Measurements from ENCODE around the gene TFB1M. TPM values are rescaled to one million over a fixed set of nuclear protein-coding genes. Genes with fewer than 3 reads are reported as not detected.
"Not testable (repeated sequence)": the region's sequence is repeated elsewhere in the genome, so short reads cannot be mapped to it uniquely, and the experiment has no call there.

TFB1M gene
- total RNA-seq, 4 donors from 2014 or later, result 11.4 to 26.4 (median 13.3) TPM

DNA sequence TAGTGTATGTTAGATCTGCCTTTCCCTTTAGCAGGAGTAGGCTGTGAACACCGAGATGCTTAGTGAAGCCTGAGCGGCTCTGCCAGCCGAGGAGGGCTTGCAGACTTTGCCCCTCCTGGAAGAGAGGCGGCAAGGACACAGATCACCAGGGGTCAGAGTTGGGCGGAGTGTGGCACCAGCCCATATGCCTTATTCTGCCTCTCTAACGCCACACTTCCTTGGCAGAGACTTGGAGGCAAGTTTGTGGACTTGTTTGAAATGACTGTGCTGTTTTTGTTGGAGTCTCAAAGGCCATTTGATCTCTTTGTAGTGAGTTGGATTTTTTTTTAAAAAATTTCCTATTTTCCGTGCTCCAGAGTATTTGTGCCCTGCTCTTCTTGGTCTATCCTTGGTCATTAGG lies 95.0 kb downstream of the TFB1M start:
- H3K4me3 ChIP-seq, result no peak overlapping the region
- no peak for DNase-seq
- peaks cover 0 to 9% (median 0%) of the 10 kb centered on the region in 3 donors for H3K36me3 ChIP-seq
- H3K9me3 ChIP-seq, result no peaks in the 10 kb centered on the region
- H3K27me3 ChIP-seq, result no peaks in the 10 kb centered on the region
- TF ChIP-seq, protein P1, sequence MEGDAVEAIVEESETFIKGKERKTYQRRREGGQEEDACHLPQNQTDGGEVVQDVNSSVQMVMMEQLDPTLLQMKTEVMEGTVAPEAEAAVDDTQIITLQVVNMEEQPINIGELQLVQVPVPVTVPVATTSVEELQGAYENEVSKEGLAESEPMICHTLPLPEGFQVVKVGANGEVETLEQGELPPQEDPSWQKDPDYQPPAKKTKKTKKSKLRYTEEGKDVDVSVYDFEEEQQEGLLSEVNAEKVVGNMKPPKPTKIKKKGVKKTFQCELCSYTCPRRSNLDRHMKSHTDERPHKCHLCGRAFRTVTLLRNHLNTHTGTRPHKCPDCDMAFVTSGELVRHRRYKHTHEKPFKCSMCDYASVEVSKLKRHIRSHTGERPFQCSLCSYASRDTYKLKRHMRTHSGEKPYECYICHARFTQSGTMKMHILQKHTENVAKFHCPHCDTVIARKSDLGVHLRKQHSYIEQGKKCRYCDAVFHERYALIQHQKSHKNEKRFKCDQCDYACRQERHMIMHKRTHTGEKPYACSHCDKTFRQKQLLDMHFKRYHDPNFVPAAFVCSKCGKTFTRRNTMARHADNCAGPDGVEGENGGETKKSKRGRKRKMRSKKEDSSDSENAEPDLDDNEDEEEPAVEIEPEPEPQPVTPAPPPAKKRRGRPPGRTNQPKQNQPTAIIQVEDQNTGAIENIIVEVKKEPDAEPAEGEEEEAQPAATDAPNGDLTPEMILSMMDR (IDR thresholded peaks at IDR 0.05), result no peak
- TF ChIP-seq POLR2A (IDR thresholded peaks at IDR 0.05), result no peak
- no peaks in the 10 kb centered on the region for H3K4me1 ChIP-seq
- H3K27ac ChIP-seq, result no peak overlapping the region

DNA sequence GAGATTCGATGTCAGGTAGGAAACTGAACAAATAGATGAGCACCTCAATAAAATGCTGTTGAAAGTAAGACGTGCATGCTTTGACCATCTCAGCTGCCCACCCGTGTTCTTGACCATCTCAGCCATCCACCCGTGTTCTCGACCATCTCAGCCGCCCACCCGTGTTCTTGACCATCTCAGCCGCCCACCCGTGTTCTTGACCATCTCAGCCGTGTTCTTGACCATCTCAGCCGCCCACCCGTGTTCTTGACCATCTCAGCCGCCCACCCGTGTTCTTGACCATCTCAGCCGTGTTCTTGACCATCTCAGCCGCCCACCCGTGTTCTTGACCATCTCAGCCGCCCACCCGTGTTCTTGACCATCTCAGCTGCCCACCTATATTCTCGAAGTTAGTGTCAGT lies 95.6 kb downstream of the TFB1M start:
- not testable (repeated sequence) for H3K9me3 ChIP-seq

DNA sequence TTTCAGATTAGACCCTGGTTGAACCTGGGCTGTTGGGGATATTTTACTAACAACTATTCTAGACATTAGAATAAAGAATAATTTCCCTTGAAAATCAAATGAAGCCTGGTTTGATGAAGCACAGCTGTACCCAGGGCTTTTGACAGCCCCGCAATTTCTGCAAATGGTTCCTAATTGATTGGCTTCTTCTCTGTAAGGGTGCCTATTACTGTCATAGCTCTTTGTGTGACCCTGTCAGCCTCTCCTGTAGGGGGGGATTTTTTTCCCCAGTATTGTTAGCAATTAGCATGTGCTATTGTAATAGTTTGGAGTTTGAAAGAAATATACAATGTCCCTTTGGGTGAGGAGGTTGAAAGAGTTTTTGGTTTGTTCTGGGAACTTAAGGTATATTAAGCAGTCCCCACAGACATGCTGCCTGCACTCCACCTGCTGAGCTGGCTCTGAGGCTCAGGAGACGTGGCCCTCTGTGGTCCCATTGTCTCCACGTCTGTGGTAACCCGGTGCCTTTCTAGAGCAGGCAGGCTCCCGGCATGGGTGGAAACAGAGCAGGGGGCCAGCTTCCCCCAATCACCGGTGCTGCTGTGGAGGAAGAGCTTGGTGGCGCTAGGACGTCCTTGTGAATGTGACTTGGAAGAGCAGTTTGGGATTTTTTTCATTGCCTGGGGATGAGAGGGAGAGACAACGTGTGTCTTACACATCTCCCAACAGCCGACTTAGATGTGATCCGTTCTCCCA lies 97.8 kb downstream of the TFB1M start:
- no peak for DNase-seq
- no peaks in the 10 kb centered on the region for H3K4me1 ChIP-seq
- no peak overlapping the region for H3K4me3 ChIP-seq
- TF ChIP-seq, protein P1 (IDR thresholded peaks at IDR 0.05), result no peak
- no peak for TF ChIP-seq POLR2A (IDR thresholded peaks at IDR 0.05)
- H3K36me3 ChIP-seq, result peaks cover 0 to 17% (median 0%) of the 10 kb centered on the region in 3 donors
- no peaks in the 10 kb centered on the region for H3K9me3 ChIP-seq
- no peaks in the 10 kb centered on the region for H3K27me3 ChIP-seq
- no peak overlapping the region for H3K27ac ChIP-seq

More for the DNA sequence above, 95.6 kb downstream of the TFB1M start:
- H3K4me1 ChIP-seq, H3K36me3 ChIP-seq, H3K4me3 ChIP-seq, DNase-seq, H3K27ac ChIP-seq, H3K27me3 ChIP-seq: not testable (repeated sequence)

DNA sequence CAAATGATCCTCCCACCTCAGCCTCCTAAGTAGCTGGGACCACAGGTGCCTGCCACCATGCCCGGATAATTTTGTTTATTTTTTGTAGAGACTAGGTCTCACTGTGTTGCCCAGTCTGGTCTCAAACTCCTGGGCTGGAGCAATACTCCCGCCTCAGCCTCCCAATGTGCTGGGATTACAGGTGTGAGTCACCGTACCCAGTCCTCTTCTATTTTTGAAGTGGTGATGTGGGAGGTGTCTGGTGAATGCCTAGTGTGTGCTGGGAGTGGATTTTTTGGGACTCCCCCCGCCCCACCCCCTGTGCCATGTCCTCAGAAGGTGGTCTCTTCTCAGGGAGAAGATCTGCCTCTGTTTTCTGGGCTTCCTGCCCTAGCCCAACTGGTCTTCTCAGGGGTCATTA lies 98.4 kb downstream of the TFB1M start:
- TF ChIP-seq, protein P1 (IDR thresholded peaks at IDR 0.05), result no peak
- TF ChIP-seq POLR2A (IDR thresholded peaks at IDR 0.05), result no peak
- H3K9me3 ChIP-seq, result no peaks in the 10 kb centered on the region
- H3K4me3 ChIP-seq, result no peak overlapping the region
- H3K27me3 ChIP-seq, result no peaks in the 10 kb centered on the region
- no peaks in the 10 kb centered on the region for H3K4me1 ChIP-seq
- DNase-seq, result no peak
- H3K27ac ChIP-seq, result no peak overlapping the region
- H3K36me3 ChIP-seq, result peaks cover 0 to 13% (median 0%) of the 10 kb centered on the region in 3 donors

DNA sequence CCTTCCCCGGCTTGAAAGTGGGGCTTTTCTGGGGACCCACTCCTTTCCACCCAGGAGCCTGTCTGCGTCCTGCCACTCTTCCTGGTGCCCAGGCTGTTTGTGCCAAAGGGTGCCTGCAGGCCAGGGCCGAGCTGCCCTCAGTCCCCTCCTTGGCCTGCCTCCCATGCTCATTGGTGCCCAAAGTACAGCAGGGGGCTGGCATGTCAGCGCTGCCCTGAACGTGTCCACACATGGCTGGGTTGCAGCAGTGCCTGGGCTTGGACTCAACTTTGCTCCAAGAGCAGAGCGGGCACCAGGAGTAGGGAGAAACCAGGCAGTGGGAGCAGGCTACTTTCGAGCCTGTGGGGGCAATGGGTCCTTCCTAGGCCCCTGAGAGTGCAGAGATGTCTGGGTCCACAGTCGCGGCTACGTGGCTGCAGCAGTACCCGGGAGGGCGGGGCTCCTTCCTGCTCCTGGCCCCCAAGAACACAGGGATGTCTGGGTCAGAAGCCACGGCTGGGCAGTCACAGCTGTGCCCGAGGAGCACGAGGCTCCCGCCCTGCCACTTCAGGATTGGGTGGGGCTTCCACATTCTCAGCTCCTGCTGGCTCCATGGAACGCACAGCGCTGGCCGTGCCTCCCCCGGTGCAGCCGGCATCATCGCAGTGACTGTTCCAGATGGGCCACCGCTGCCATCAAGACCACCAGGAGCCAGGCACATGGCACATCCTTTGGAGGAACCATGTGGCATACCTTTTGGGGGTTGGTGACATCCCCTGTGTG lies 100.5 kb downstream of the TFB1M start:
- Histone ChIP-seq H3K27me3 (no peaks in the 10 kb centered on the region), H3K27ac (no peak overlapping the region), H3K9me3 (no peaks in the 10 kb centered on the region), H3K36me3 (peaks cover 0 to 13% (median 0%) of the 10 kb centered on the region in 3 donors), H3K4me1 (no peaks in the 10 kb centered on the region), H3K4me3 (no peak overlapping the region)
- TF ChIP-seq, protein P1 (IDR thresholded peaks at IDR 0.05), result no peak
- TF ChIP-seq POLR2A (IDR thresholded peaks at IDR 0.05), result no peak
- DNase-seq, result no peak
